OCI-LY1 (cell line): Measurements from ENCODE around the gene FAM210B.
"Not testable (repeated sequence)": the region's sequence is repeated elsewhere in the genome, so short reads cannot be mapped to it uniquely, and the experiment has no call there.

Experiments used
- CTCF ChIP-seq: fragments of 200-600 bp; sonication (generic), shearing (Covaris generic); IDR thresholded peaks from 2 replicates; pipeline ENCODE4 v1.5.1; 2017; ENCODE audit warnings: mild to moderate bottlenecking, antibody characterized with exemption, low read length, moderate library complexity, mixed read lengths
- EZH2 ChIP-seq: fragments of 200-600 bp; sonication (generic), shearing (Covaris generic); IDR thresholded peaks from 2 replicates; pipeline ENCODE4 v1.8.0; 2017; ENCODE audit warnings: borderline replicate concordance, mixed run types, mild to moderate bottlenecking, antibody characterized with exemption, low read length, moderate library complexity, mixed read lengths

DNA sequence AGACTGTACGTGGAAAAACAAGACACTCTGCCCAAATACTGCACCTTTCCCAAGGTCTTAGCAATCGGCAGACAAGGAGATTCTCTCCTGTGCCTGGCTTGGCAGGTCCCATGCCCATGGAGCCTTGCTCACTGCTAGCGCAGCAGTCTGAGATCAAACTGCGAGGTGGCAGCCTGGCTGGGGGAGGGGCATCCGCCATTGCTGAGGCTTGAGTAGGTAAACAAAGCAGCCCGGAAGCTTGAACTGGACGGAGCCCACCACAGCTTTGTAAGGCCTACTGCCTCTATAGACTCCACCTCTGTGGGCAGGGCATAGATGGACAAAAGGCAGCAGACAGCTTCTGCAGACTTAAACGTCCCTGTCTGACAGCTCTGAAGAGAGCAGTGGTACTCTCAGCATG is 22.1 kb upstream of the FAM210B start:
- TF ChIP-seq CTCF, EZH2: not testable (repeated sequence)
